PC-9 (cell line): ENCODE measurements around the gene LMO7. TPM values are rescaled to one million over a fixed set of nuclear protein-coding genes. Genes with fewer than 3 reads are reported as not detected.

Experiments
- BruUV-seq: library from RNA; stranded (reverse); fragments of 400-500 nt; replicated peaks from 2 replicates; lab custom pipeline; 2021; lab: Mats Ljungman, UMichigan
- CTCF ChIA-PET: fragments of 300-600 bp; sonication (Branson Sonifier 250); formaldehyde crosslinking; loops from one replicate; lab custom pipeline; 2022; ENCODE audit warnings: antibody characterized with exemption; lab: Charles Lee
- POLR2A ChIA-PET: fragments of 300-600 bp; sonication (Branson Sonifier 250); formaldehyde crosslinking; loops from one replicate; lab custom pipeline; 2022; ENCODE audit warnings: antibody characterized with exemption; ENCODE audit not compliant: unreplicated experiment; lab: Charles Lee
- DNase-seq, 2 experiments: peaks; one replicate each; pipeline versions ENCODE4 v3.0.0 to v3.0.0-alpha.2; 2015 to 2022; ENCODE audit warnings: mixed read lengths in 1 of 2
- H2AFZ ChIP-seq: fragments of 200-600 bp; sonication (generic); 2 replicates; pipeline ENCODE4 v1.8.1; 2017; ENCODE audit warnings: antibody characterized with exemption
- H3F3A ChIP-seq: fragments of 200-600 bp; sonication (generic); 2 replicates; pipeline ENCODE4 v1.8.1; 2017; ENCODE audit warnings: antibody characterized with exemption, mild to moderate bottlenecking, low read depth; ENCODE audit not compliant: insufficient read depth
- H3K27ac ChIP-seq: fragments of 200-600 bp; sonication (generic); 2 replicates; pipeline ENCODE4 v1.6.1; 2016; ENCODE audit warnings: mixed run types
- H3K27me3 ChIP-seq: fragments of 200-600 bp; sonication (generic); 2 replicates; pipeline ENCODE4 v1.6.1; 2016; ENCODE audit warnings: low read depth, mixed run types; ENCODE audit not compliant: insufficient read depth
- H3K36me3 ChIP-seq: fragments of 200-600 bp; sonication (generic); 2 replicates; pipeline ENCODE4 v1.6.1; 2016; ENCODE audit warnings: low read depth, mixed run types
- H3K4me1 ChIP-seq: fragments of 200-600 bp; sonication (generic); replicated peaks from 2 replicates; pipeline ENCODE4 v1.6.1; 2016; ENCODE audit warnings: mixed run types; ENCODE audit not compliant: insufficient read depth
- H3K4me2 ChIP-seq: fragments of 200-600 bp; sonication (generic); 2 replicates; pipeline ENCODE4 v1.6.1; 2017; ENCODE audit warnings: mixed run types
- H3K4me3 ChIP-seq: fragments of 200-600 bp; sonication (generic); 2 replicates; pipeline ENCODE4 v1.6.1; 2016; ENCODE audit warnings: mixed run types
- H3K79me2 ChIP-seq: fragments of 200-600 bp; sonication (generic); 2 replicates; pipeline ENCODE4 v1.6.1; 2017; ENCODE audit warnings: low read depth, mixed run types
- H3K9me2 ChIP-seq: fragments of 200-600 bp; sonication (generic); 2 replicates; pipeline ENCODE4 v1.8.1; 2017; ENCODE audit warnings: mild to moderate bottlenecking; ENCODE audit not compliant: insufficient read depth
- H3K9me3 ChIP-seq: fragments of 200-600 bp; sonication (generic); 2 replicates; pipeline ENCODE4 v1.8.1; 2016; ENCODE audit warnings: low read depth; ENCODE audit not compliant: insufficient read depth
- H4K20me1 ChIP-seq: fragments of 200-600 bp; sonication (generic); 2 replicates; pipeline ENCODE4 v1.8.1; 2017; ENCODE audit not compliant: insufficient read depth
- CTCF ChIP-seq: fragments of 200-600 bp; sonication (generic); conservative IDR thresholded peaks from 2 replicates; pipeline ENCODE4 v1.6.1; 2017; ENCODE audit warnings: mixed run types, antibody characterized with exemption, mild to moderate bottlenecking, moderate library complexity
- EZH2 ChIP-seq: fragments of 200-600 bp; sonication (generic); IDR thresholded peaks from 2 replicates; pipeline ENCODE4 v1.8.0; 2017; ENCODE audit warnings: antibody characterized with exemption, low read depth
- intact Hi-C: fragments of 100-400 bp; cut with micrococcal nuclease; formaldehyde crosslinking; loops from one replicate; pipeline ENCODE4 v1.10.0; 2022; ENCODE audit not compliant: unreplicated experiment
- total RNA-seq: library from RNA; stranded (reverse); gene quantifications from 2 replicates; pipeline ENCODE4 v1.2.3, GENCODE V29; 2021

The LMO7 gene
- total RNA-seq, 1 experiment from 2014 or later: 93.0 TPM

GRCh38 chr13:75641026-75641425, 4.9 kb downstream of the LMO7 start:
- Histone ChIP-seq H3K9me2 (no peaks in the 10 kb centered on the region), H3K9me3 (no peaks in the 10 kb centered on the region), H3K27me3 (no peaks in the 10 kb centered on the region), H3K27ac (no peak overlapping the region), H2AFZ (no peak overlapping the region), H3K79me2 (no peaks in the 10 kb centered on the region), H4K20me1 (no peaks in the 10 kb centered on the region), H3K36me3 (no peaks in the 10 kb centered on the region), H3K4me2 (no peak overlapping the region), H3K4me3 (no peak overlapping the region), H3F3A (no peaks in the 10 kb centered on the region), H3K4me1 (peaks cover 7% of the 10 kb centered on the region; the same call in 1 of the 2 replicates)
- no peak for DNase-seq
- POLR2A ChIA-PET: no interaction called here
- BruUV-seq: no TSS peak
- intact Hi-C loops: no loop called here
- CTCF ChIA-PET: no interaction called here
- TF ChIP-seq EZH2 (no peak), CTCF (no peak)

GRCh38 chr13:75643182-75643581, 7.1 kb downstream of the LMO7 start:
- CTCF ChIA-PET: no interaction called here

DNA sequence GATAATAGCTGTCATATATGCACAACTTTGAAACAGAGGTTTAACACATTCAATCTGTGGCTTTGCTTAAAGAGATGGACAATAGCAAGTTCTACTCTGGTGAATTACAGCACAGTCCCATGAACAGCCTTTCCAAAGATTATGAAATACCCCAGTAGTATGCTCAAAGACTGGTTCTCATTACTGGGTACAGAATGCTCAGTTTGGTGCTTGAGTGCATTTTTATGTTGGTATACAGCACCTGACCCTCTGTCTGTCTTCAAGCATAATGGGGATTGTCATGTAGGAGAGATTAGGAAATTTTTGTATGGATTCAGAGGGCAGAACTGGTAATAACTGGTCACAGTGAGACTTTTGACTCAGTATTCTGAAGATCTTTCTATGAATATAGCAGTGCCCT, 7.6 kb downstream of the LMO7 start:
- POLR2A ChIA-PET: no interaction called here
- Histone ChIP-seq H3K9me2 (no peaks in the 10 kb centered on the region), H3K27me3 (no peaks in the 10 kb centered on the region), H2AFZ (no peak overlapping the region), H3K4me1 (no peaks in the 10 kb centered on the region), H4K20me1 (no peaks in the 10 kb centered on the region), H3K36me3 (no peaks in the 10 kb centered on the region), H3K4me3 (no peak overlapping the region), H3F3A (no peaks in the 10 kb centered on the region), H3K27ac (no peak overlapping the region), H3K79me2 (no peaks in the 10 kb centered on the region), H3K4me2 (no peak overlapping the region), H3K9me3 (no peaks in the 10 kb centered on the region)
- CTCF ChIA-PET: no interaction called here
- TF ChIP-seq EZH2 (no peak), CTCF (no peak)
- BruUV-seq: no TSS peak
- intact Hi-C loops: no loop called here
- DNase-seq: no peak

More at GRCh38 chr13:75643182-75643581, 7.1 kb downstream of the LMO7 start:
- Histone ChIP-seq H2AFZ (no peak overlapping the region), H3K4me2 (no peak overlapping the region), H4K20me1 (no peaks in the 10 kb centered on the region), H3K79me2 (no peaks in the 10 kb centered on the region), H3K4me3 (no peak overlapping the region), H3K9me3 (no peaks in the 10 kb centered on the region), H3K9me2 (no peaks in the 10 kb centered on the region), H3K36me3 (no peaks in the 10 kb centered on the region), H3K27me3 (no peaks in the 10 kb centered on the region), H3F3A (no peaks in the 10 kb centered on the region), H3K27ac (no peak overlapping the region), H3K4me1 (no peaks in the 10 kb centered on the region)
- DNase-seq: no peak
- intact Hi-C loops: no loop called here
- BruUV-seq: no TSS peak
- POLR2A ChIA-PET: no interaction called here
- TF ChIP-seq EZH2 (no peak), CTCF (no peak)
